Upper lobe of left lung (tissue), 4 donors: ENCODE measurements around the gene FTL.

Source experiments
- CTCF ChIP-seq, 6 experiments: fragments of 450-650 bp in 4 of 6; fragments of 200-600 bp in 2 of 6; sonication (generic) in 2 of 6; IDR thresholded peaks; one replicate each; pipeline ENCODE4 v1.5.1; 2016 to 2019; ENCODE audit warnings: antibody characterized with exemption in 6 of 6
- POLR2A ChIP-seq, 4 donors: fragments of 450-650 bp; IDR thresholded peaks; one replicate each; pipeline ENCODE4 v1.5.1; 2016 to 2017; ENCODE audit warnings: antibody characterized with exemption in 4 of 4, mild to moderate bottlenecking in 2 of 4

GRCh38 chr19:48968813-48969218, 3.7 kb downstream of the FTL start:
- TF ChIP-seq CTCF (IDR thresholded peaks at IDR 0.05) (no peak), POLR2A (IDR thresholded peaks at IDR 0.05) (no peak)
